ENCODE data around the gene ACSS3.
"Not testable (repeated sequence)": the region's sequence is repeated elsewhere in the genome, so short reads cannot be mapped to it uniquely, and the experiment has no call there.

The ACSS3 gene

DNA sequence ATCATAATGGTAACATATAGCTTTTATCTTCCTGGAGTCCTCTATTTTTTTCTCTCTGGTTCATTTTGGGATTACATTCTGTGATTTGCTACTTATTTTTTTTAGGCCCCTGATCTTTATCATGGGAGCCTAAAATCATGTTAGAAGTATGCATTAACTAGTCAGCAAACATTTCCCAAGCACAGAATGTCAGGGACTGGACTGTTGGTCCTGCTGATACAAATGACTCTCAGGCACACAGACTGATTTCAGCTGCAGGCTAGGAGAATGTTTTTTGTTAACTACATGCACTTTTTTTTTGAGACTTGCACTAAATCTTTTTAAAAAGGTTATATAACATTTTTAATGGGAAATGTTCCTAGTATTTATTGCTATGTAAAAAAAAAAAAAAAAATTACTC is 131.1 kb downstream of the ACSS3 start:
- in situ Hi-C loops (cut with MboI; ENCODE audit: low pct_unique_long_range_greater_than_20kb, low sequenced_read_pairs) = no loop called here
- DNase-seq = no peak

DNA sequence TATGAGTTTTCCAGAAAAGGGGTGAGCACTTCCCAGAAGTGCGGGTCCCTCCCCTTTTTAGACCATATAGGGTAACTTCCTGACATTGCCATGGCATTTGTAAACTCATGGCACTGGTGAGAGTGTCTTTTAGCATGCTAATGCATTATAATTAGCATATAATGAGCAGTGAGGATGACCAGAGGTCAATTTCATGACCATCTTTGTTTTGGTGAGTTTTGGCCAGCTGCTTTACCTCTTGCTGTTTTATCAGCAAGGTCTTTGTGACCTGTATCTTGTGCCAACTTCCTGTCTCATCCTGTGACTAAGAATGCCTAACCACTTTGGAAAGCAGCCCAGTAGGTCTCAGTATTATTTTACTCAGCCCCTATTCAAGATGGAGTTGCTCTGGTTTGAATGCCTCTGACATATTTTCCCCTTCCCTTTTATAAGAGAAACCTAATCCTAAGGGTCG is 131.9 kb downstream of the ACSS3 start:
- DNase-seq; in situ Hi-C loops (cut with MboI; ENCODE audit: low pct_unique_long_range_greater_than_20kb, low sequenced_read_pairs): not testable (repeated sequence)

DNA sequence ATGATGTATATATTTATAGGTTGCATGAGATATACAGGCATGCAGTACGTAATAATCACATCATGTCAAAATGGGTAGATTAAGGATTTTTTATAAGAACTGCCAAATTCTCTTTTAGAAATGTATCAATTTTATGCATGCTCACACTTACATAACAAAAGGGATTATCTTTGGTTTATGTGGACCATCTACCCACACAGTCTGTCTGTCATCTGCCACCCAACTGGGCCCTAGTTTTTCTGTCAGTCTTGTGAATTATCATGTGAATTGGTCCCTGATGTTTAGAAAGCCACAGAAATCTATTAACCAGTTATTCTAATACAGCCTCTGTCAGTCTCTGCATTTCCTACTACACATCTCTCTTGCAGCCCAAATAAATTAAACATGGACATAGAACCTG is 133.4 kb downstream of the ACSS3 start:
- DNase-seq = no peak
- in situ Hi-C loops (cut with MboI; ENCODE audit: low pct_unique_long_range_greater_than_20kb, low sequenced_read_pairs) = no loop called here

DNA sequence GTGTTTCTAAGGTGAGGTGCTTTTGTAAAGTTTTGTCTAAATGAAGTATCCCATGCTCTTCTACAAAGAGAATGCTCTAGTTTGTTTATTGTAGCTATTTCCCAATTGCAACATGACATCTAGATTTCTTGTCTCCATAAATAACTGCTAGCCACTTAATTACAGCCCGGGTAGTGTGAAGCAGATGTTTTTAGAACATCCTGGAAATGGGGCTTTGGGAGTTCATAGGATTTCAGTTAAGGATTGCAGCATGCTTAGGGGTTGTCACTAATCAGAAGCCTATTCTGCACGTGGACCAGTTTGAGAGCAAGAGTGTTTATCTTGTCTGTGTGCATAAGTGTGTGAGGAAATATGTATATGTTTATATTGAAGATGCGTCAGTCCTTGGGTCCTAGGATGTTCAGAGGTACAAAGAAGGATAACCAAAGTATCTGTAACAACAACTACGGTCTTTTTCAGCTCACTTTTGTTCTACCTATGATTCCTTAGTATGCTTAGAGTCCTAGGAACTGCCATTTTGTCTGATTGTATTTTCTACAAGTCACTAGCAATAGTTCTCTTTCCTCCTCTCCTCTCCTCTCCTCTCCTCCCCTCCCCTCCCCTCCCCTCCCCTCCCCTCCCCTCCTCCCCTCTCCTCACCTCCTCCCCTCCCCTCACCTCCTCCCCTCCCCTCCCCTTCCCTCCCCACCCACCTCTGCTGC is 135.3 kb downstream of the ACSS3 start:
- in situ Hi-C loops (cut with MboI; ENCODE audit: low pct_unique_long_range_greater_than_20kb, low sequenced_read_pairs) = no loop called here
- no peak for DNase-seq

DNA sequence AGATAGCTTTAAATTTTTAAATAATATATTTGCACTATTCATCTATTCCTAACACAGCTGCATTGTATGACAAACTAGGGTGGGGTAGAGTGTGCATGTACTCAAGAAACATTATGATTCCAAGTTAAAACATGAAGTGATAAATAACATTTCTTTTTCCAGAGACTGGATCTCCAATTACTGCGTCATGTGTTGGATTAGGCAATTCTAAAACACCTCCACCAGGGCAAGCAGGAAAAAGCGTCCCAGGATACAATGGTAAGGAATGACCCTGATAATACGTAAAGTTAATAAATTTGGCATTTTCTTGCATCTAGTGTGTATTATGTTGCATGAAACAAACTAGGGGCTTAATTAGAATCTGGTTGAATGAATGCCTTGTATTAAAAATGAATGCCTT is 138.9 kb downstream of the ACSS3 start:
- in situ Hi-C loops (cut with MboI; ENCODE audit: low pct_unique_long_range_greater_than_20kb, low sequenced_read_pairs) = no loop called here
- no peak for DNase-seq

DNA sequence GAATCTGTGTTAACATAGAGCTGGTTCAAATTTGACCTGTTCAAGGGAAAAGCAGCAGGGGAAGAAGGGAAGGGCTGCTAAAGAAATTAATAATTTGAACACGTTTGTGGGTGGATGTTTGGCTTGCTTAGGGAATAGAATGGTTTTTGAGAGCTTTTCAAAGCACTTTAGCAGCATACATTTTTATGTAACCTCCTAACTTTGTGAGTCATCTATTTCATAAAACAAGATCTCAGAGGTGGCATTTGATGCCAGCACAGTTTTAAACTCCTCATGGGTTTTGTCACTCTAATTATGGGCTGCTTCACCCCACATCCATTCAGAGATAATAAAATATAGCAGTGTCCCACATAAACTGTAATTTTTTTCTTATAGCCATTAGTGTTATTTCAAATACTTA is 143.8 kb downstream of the ACSS3 start:
- DNase-seq = no peak
- in situ Hi-C loops (cut with MboI; ENCODE audit: low pct_unique_long_range_greater_than_20kb, low sequenced_read_pairs) = no loop called here

DNA sequence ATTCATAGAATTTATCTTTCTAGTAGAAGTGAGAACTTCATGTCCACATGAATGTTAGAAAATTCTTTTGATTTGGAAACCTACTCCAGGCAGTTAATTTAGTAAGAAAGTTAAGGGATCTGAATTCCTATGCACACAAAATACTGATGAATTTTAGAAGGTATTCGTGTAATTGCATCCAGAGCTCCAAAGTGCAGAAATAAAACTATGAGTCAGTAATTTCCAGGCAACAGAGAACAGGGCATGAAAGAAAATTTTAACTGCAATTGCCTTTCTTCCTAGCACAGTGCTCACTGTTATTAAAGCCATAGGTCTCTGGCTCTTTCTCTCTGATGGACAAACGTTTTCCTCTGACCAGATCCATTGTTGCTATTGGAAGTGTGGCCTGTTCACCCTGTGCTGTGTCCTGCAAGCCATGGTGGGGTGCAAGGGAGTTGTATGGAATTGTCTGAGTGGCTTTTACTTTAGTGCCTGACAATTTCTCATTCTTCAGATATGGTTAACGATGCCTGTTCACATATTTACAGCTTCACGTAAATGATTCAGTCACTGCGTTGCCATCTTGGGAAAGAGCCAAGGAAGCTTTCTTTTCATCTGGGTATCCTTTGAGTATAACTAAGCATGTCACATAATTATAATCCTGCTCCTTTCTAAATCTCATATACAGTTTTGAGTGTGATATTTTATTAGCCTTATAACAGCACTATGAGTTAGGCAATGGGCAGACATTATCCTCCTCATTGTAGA is 145.1 kb downstream of the ACSS3 start:
- in situ Hi-C loops (cut with MboI; ENCODE audit: low pct_unique_long_range_greater_than_20kb, low sequenced_read_pairs) = no loop called here
- DNase-seq = no peak

DNA sequence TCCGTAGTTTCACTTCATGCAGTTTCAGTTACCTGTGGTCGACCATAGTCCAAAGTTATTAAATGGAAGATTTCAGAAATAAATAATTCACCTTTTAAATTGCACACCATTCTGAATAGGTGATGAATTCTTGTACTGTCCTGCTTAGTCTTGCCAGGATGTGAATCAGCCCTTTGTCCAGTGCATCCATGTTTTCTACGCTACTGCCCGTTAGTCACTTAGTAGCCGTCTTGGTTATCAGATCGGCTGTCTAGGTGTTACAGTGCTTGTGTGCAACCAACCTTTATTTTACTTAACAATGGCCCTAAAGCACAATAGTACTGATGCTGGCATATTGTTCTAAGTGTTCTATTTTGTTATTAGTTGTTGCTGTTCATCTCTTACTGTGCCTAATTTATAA is 146.7 kb downstream of the ACSS3 start:
- in situ Hi-C loops (cut with MboI; ENCODE audit: low pct_unique_long_range_greater_than_20kb, low sequenced_read_pairs) = no loop called here
- DNase-seq = no peak

DNA sequence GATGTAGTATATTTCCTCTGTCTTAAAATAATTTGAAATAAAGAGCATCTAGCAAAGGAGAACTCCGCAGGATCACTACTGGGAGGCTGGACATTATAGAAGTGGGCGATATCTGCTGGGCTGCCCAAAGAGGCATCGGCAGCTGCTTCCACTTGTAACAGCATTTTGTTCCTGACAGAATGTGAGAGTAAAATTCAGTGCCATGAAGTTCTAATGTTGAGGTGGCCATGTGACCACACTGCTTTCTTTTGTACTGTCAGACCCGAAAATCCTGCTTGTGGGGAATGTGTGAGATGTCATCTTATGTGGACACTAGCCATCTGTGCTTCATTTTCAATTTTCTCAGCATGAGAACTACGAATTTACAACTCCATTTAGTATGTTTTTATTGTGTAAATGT is 151.9 kb downstream of the ACSS3 start:
- in situ Hi-C loops (cut with MboI; ENCODE audit: low pct_unique_long_range_greater_than_20kb, low sequenced_read_pairs) = no loop called here

DNA sequence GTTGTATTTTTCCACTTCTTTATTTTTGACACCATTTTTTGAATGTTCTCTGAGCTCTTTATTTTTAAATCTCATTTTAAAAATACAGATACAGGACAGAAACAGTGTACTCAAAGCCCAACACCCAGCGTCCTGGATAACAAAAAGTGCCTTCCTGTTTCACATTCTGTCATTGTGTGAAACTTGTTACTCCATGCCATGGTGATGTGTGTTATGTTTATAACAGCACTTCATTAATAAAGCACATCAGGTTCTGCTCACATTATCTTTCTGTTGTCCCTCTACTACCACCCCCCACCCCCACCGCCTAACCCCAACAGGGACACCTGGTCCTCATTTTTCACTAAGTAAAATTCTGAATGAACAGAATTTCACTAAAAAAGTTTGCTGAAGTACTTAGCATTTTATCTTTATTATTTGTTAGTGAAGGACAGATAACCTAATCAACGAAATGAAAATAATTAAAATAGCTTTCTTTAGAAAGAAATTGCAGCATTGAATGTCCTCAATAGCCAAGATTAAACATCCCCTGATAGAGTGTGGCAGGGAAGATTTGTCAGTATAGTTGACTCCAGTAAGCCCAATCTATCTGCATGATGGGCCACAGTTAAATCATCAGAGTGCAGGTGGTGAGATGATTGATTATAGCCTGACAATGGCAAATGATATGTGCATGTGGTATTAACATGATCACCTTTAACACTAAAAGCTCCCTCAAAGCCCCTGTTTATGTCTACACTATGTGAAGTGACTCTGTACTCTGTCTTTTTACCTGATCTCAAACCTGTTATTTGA is 153.9 kb downstream of the ACSS3 start:
- in situ Hi-C loops (cut with MboI; ENCODE audit: low pct_unique_long_range_greater_than_20kb, low sequenced_read_pairs) = no loop called here
- no peak for DNase-seq

More for the DNA sequence above, 151.9 kb downstream of the ACSS3 start:
- no peak for DNase-seq

DNA sequence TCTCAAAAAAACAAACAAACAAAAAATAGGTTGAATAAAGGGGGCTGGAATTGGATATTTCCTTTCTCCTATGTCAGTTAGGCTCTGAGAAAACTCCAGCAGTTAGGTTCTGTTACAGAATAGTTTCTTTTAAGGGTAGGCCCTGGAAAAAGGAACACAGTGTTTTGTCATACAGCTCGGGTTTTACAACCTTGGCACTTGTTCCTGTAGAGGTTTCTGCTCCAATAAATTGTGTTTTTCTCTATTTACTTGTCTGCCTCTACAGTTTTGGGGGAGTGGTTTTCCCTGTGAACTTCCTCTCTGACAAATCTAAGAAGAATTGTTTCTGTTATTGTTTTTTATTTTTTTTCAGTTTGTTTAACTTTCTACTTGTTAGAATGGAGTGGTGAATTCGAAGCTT is 167.6 kb downstream of the ACSS3 start:
- no peak for DNase-seq
- in situ Hi-C loops (cut with MboI; ENCODE audit: low pct_unique_long_range_greater_than_20kb, low sequenced_read_pairs) = no loop called here

DNA sequence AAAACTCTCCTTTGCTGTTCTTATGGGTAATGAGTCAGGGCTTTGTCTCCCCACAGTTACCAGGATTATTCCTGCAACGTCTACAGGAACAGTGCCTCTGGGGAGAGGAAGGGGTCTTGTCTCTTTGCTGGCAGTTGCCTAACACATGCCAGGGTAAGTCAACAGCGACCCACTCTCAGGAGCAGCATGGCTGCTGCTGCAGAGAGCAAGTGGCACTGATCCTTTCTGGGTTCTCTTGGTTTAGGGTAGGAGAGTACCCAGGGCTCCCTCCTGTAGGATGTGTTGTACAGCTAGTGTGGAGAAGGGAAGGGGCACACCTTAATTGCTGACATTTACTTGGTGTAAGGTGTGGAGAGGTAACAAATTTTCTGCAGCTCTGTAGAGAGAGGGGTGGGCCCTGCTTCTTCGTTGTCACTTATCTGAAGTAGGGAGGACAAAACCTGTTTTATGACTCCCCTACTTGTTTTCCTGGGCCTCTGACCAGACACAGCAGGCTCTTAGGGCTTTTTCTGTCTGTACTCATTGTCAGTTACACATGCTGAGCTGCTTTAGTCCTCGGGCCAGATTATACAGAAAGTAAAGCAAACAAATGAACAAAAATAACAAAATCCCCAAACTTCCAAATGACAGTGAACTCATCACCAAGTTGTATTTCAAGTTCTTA is 168.2 kb downstream of the ACSS3 start:
- in situ Hi-C loops (cut with MboI; ENCODE audit: low pct_unique_long_range_greater_than_20kb, low sequenced_read_pairs) = no loop called here
- no peak for DNase-seq

DNA sequence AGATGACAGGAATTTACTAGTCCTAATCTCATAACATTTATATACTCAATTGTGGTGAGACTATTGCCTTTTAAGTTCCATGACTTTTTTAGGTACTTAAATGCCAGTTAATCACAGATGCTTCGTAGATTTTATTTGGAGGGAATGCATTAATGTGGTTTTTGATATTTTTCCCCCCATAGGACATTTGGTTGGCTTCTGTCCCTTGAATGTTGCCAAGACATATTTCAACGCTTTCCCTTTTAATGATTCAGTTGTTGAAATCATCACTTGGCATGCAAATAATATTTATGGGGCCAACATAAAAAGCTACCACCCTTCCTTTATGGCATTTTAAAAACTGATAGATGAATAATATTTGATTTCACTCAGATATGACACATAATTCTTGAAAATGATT is 172.1 kb downstream of the ACSS3 start:
- DNase-seq = no peak

DNA sequence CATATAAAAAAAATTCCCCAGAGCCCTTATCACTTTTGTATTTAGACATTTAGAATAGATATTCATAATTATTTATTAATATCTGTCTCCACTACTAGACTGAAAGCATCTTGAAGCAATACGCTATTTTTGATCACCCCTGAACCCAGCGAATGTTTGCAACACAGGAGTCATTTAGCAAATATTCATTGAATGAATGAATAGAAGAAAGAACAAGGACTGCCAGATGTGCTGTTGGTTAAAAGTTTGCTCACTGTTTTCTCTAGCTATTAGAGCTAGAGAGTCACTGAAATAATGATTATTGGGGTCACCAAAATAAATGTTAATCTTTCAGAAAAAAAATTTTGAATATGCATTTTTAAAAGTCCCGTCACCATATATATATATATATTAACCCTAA is 174.3 kb downstream of the ACSS3 start:
- in situ Hi-C loops (cut with MboI; ENCODE audit: low pct_unique_long_range_greater_than_20kb, low sequenced_read_pairs) = no loop called here
- DNase-seq = no peak

More for the DNA sequence above, 172.1 kb downstream of the ACSS3 start:
- in situ Hi-C loops (cut with MboI; ENCODE audit: low pct_unique_long_range_greater_than_20kb, low sequenced_read_pairs) = no loop called here

DNA sequence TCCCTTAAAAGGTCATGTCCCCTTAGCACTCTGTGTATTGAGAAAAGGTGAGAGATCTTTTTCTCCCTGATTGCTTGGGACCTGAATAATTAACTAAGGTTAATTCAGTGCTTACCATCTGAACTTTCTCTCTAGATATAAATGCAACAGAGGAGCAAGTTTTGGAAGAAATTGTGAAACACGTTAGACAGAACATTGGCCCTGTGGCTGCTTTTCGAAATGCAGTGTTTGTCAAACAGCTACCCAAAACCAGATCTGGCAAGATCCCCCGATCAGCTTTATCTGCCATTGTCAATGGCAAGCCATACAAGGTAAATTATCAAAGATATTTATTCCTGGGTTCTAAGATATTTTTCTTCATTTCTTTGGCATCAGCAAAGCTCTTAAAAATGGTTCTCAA is 175.5 kb downstream of the ACSS3 start:
- no peak for DNase-seq
- in situ Hi-C loops (cut with MboI; ENCODE audit: low pct_unique_long_range_greater_than_20kb, low sequenced_read_pairs) = no loop called here

DNA sequence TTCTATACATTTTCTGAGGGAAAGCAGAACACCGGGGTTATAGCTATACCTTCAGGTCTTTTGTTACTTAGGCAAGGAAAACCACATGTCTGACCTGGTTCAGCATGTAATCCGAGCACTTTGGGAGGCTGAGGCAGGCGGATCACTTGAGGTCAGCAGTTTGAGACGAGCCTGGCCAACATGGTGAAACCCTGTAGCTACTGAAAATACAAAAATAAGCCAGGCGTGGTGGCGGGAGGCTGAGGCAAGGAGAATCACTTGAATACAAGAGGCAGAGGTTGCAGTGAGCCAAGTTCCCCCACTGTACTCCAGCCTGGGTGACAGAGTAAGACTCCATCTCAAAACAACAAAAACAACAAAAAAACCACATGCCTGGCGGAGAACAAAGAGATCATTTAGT is 177.6 kb downstream of the ACSS3 start:
- DNase-seq = no peak
- in situ Hi-C loops (cut with MboI; ENCODE audit: low pct_unique_long_range_greater_than_20kb, low sequenced_read_pairs) = no loop called here

DNA sequence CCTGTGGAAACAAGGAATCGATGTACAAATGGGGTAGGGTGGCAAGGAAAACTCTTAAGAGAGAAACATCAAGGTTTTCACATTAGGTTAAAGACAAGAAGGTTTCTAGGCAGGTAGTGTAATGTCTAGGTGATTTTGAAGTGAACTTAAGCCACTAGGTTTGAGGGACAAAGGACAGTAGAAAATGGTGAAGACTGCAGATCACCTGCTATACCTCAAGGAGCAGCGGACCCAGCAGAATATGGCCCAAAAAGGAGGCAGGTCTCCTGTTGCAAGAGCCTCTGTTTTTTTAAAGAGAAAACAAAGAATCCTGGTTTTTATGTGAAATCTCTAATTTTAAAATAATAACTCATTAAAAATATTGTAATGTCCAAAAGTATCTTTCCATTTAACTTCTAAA is 178.1 kb downstream of the ACSS3 start:
- DNase-seq = no peak
- in situ Hi-C loops (cut with MboI; ENCODE audit: low pct_unique_long_range_greater_than_20kb, low sequenced_read_pairs) = no loop called here

DNA sequence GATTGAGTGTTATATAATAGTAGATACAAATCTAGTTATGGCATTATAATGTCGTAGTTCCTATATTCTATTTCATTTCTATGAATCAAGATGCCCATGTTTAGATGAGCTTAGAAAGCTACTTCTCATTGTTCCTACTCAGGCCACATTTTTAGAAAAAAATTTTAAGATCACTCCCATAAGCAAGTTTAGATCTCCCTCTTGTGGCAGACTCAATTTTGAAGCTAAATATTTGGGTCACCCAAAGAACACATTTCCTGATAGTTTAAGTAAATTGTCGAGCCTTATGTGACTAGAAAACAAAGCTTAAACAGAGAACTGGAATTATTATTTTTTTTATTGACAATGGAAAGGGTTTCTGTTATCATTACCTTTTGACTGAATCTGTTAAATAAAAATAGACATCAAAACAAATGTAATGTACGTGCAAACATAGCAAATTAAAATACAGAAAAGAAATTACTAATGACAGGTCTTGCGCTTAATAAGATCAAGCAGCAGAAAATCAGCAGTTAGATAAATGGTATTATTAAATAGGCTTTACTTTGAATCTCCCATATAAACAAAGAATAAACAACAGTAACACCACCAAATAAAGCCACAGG is 180.2 kb downstream of the ACSS3 start:
- DNase-seq = peak; percentile 53
- in situ Hi-C loops (cut with MboI; ENCODE audit: low pct_unique_long_range_greater_than_20kb, low sequenced_read_pairs) = no loop called here

DNA sequence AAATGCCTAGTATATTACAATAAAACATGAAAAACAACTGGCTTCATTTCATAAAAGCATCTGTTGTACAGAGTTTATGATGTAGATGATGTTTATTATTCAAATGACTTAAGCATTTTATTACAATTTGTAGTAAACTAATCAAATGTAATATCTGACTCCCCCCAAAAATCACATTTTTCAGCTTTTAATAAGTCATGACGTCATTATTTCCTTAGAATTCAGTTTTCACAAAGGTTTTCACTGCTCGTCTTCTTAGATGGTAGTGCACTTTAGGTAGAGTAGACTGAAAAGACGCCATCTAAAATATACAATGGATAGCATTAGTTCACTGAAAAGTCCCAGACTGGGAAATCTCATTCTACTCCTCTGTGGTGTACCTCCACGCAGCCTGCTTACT is 181.5 kb downstream of the ACSS3 start:
- DNase-seq = no peak
- in situ Hi-C loops (cut with MboI; ENCODE audit: low pct_unique_long_range_greater_than_20kb, low sequenced_read_pairs) = no loop called here

Data from KBM-7 (cell line).